Choroid plexus epithelial cell (primary cell): ENCODE measurements around the gene CRB2.

Experiments
- DNase-seq: peaks from one replicate; pipeline ENCODE4 v3.0.0-alpha.2; 2010; ENCODE audit warnings: low read depth
- H3K4me3 ChIP-seq: 2 replicates; pipeline ENCODE4 v1.5.1; 2011; ENCODE audit warnings: low read depth, mild to moderate bottlenecking, control low read depth, low read length, moderate library complexity
- TF ChIP-seq, protein P1 (sequence below): conservative IDR thresholded peaks from 2 replicates; pipeline ENCODE4 v1.5.1; 2011; ENCODE audit warnings: low read depth, mild to moderate bottlenecking, control low read depth, inconsistent platforms, low read length, moderate library complexity

Gene CRB2

GRCh38 chr9:123376218-123377071 is 20.4 kb downstream of the CRB2 start:
- TF ChIP-seq, protein P1, sequence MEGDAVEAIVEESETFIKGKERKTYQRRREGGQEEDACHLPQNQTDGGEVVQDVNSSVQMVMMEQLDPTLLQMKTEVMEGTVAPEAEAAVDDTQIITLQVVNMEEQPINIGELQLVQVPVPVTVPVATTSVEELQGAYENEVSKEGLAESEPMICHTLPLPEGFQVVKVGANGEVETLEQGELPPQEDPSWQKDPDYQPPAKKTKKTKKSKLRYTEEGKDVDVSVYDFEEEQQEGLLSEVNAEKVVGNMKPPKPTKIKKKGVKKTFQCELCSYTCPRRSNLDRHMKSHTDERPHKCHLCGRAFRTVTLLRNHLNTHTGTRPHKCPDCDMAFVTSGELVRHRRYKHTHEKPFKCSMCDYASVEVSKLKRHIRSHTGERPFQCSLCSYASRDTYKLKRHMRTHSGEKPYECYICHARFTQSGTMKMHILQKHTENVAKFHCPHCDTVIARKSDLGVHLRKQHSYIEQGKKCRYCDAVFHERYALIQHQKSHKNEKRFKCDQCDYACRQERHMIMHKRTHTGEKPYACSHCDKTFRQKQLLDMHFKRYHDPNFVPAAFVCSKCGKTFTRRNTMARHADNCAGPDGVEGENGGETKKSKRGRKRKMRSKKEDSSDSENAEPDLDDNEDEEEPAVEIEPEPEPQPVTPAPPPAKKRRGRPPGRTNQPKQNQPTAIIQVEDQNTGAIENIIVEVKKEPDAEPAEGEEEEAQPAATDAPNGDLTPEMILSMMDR, result no peak
- no peak for DNase-seq
- H3K4me3 ChIP-seq, result no peak overlapping the region

DNA sequence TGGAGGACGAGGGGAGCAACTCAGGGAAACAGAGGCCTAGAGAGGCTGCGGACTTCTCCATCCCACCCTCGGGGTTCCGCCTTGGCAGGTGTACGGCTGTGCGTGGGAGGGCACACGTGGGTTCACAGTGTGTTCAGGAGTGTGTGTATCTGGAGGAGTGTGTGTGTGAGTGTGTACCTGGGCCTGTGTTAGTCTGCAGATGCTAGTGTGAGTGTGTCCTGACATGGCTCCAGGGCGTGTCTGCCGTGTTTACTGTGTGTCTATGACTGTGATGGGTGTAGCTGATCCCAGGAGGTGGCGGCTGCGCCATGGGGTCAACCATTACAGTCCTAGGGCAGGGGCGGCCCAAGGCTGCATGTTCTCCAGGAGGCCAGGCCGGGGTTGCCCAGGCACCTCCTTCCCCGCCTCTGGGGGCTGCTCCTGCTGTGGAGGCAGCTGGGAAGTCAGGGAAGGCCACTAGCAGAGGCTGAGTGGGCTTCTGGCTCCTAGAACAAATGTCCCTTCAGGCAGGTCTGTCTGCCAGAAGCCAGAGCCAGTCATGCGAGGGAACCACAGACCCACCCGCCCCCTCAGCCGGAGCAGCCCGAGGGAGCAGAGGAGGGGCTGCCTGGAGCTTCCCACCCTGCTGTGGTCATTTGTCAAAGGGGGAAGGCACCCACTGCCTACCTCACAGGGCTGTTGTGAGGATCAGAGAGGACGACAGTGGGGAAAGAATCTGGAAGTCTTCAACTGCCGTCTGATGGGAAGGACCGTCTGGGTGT is 21.4 kb downstream of the CRB2 start:
- no peak for DNase-seq
- no peak overlapping the region for H3K4me3 ChIP-seq
- TF ChIP-seq, protein P1, result no peak

DNA sequence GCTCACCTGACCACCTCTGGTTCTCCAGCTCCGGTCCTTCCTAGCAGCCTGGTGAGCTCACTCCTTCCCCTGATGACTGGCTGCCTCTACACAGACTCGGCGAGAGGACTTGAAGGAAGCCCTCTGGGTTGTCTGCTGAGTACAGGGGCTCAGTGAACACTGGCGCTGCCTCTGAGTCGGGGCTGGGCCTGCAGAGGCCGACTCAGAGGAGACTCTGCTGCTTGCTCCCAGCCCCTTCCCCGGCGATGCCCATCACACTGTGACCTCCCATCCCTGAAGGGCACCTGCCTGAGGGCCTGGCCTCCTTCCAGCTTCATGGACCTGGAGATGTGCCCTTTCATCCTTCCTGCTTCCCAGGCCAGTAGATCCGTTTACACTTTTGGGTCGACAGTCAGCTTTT is 22.0 kb downstream of the CRB2 start:
- no peak overlapping the region for H3K4me3 ChIP-seq
- TF ChIP-seq, protein P1, result no peak
- no peak for DNase-seq

DNA sequence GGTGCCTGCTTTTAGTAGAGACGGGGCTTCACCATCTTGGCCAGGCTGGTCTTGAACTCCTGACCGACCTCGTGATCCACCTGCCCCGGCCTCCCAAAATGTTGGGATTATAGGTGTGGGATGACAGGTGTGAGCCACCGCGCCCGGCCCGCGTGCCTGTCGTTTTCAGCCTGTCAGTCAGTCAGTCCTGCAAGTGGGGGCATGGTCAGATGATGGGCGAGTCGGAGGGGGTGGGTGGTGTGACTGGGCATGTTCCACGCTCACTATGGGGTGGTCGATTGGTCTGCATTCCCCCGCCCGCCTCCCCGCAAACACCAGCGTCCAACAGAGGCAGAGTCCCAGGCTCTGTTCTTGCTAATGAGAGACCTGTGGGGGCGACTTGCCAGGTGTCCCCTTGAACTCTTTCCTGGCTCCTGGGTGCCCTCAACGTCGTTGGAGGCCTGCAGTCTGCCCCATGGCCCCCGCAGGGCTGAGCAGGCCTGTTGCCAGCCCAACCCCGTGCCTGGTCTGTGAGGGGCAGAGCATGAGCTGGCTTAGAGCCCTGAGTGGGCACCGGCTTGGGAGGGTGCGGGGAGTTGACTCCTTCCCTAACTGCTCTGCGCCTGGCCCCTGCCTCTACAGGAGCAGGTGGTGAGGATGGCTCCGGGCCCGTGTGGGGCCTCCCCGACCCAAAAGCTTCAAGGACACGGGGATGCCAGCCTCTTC is 23.1 kb downstream of the CRB2 start:
- TF ChIP-seq, protein P1, result no peak
- no peak for DNase-seq
- no peak overlapping the region for H3K4me3 ChIP-seq

DNA sequence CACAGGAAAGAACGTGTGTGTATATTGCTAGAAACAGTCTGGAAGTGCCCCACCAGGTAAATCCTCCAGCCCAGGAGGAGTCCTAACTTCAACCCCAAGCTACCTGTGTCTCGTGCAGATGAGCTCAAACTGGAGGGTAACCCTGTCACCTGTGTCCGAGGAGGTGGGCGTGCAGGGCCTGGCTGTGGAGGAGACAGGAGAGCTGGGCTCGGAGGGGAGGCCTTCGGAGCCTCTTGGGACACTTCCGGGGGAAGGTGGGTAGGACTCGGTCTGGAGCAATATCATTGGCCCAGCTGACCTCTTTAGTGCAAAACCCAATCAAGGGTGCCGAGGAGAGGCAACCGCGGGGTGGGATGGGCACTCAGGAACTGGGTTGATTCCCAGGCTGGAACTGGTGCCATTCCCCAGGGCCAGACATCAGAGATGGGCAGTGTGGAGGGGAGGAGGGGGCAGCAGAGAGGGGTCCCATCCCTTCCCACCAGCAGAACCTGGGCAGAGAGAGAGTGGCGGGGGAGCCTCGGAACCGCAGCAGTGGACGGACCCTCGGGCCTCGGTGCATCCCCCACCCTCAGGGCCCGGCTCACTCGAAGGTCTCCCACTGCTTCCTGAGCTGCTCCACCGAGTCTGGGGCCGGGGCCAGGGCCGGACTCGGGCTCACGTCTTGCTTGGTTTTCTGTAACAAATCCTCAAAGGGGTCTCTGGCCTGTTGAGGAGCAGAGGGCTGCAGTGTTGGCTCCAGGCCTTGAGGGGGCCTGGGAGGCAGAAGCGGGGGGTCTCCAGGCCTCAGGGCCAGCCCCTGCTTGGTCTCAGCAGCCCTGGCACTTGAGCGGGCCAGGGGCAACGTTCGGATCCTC is 25.1 kb downstream of the CRB2 start:
- TF ChIP-seq, protein P1, result no peak
- no peak overlapping the region for H3K4me3 ChIP-seq

GRCh38 chr9:123382653-123383511 is 26.9 kb downstream of the CRB2 start:
- TF ChIP-seq, protein P1, result no peak
- no peak overlapping the region for H3K4me3 ChIP-seq
- DNase-seq, result no peak

More for the DNA sequence above, 25.1 kb downstream of the CRB2 start:
- DNase-seq, result no peak
